HepG2 (cell line): ENCODE measurements around the gene ABCD2. TPM values are rescaled to one million over a fixed set of nuclear protein-coding genes. Genes with fewer than 3 reads are reported as not detected.

Experiments used
- ATAC-seq: fragments of 200-7000 bp; cut with Tn5 transposase; 3 replicates; pipeline ENCODE4 v1.9.1; 2020; ENCODE audit warnings: mild to moderate bottlenecking, moderate library complexity
- BruUV-seq: library from RNA; stranded (reverse); fragments of 400-500 nt; replicated peaks from 2 replicates; lab custom pipeline; 2021; lab: Mats Ljungman, UMichigan
- CTCF ChIA-PET: fragments of 300-600 bp; formaldehyde crosslinking; extraction: SDS; loops from one replicate; lab custom pipeline; 2021; ENCODE audit warnings: low total read pairs, inconsistent platforms, low intra/inter-chr PET ratio; lab: Yijun Ruan, JAX
- POLR2A ChIA-PET: fragments of 350-600 bp; sonication (Branson Sonifier 250); formaldehyde crosslinking; loops from one replicate; lab custom pipeline; 2020; ENCODE audit warnings: antibody characterized with exemption, inconsistent platforms; lab: Yijun Ruan, JAX
- DNase-seq: peaks from one replicate; pipeline ENCODE4 v3.0.0-alpha.2; 2015; ENCODE audit warnings: low spot score
- FAIRE-seq: peaks from 3 replicates; lab custom pipeline; 2011; peaks lifted over from hg19 to GRCh38; lab: Jason Lieb, UNC
- H2AFZ ChIP-seq: one replicate; pipeline ENCODE4 v1.6.1; 2011; ENCODE audit warnings: low read length, inconsistent platforms
- H3K27ac ChIP-seq: fragments of 300-600 bp; 3 replicates; pipeline ENCODE4 v1.8.0; 2011; ENCODE audit warnings: mixed run types, mild to moderate bottlenecking, mixed read lengths, low read length, inconsistent platforms; ENCODE audit not compliant: insufficient read depth; ENCODE audit errors: extremely low read length
- H3K27me3 ChIP-seq, 2 experiments: fragments of 200-600 bp in 1 of 2; 2 replicates in 1 of 2; 3 replicates in 1 of 2; pipeline versions ENCODE4 v1.6.0 to v1.8.0; 2011; ENCODE audit warnings: low read length in 2 of 2, mild to moderate bottlenecking in 2 of 2, moderate library complexity in 2 of 2, inconsistent platforms in 1 of 2; ENCODE audit not compliant: insufficient read depth in 2 of 2, control insufficient read depth in 1 of 2
- H3K36me3 ChIP-seq, 2 experiments: fragments of 200-600 bp in 1 of 2; replicated peaks in 1 of 2; 2 replicates in 1 of 2; 3 replicates in 1 of 2; pipeline versions ENCODE4 v1.5.1 to v1.8.0; 2011; ENCODE audit warnings: low read length in 2 of 2, inconsistent platforms in 1 of 2; ENCODE audit not compliant: insufficient read depth in 2 of 2, control insufficient read depth in 1 of 2
- H3K4me1 ChIP-seq: 2 replicates; pipeline ENCODE4 v1.5.1; 2012; ENCODE audit warnings: low read length, inconsistent platforms; ENCODE audit not compliant: insufficient read depth
- H3K4me2 ChIP-seq: 2 replicates; pipeline ENCODE4 v1.6.0; 2011; ENCODE audit warnings: low read depth, low read length, inconsistent platforms
- H3K4me3 ChIP-seq, 3 experiments: fragments of 200-600 bp in 1 of 3; sonication (generic), shearing (Covaris generic) in 1 of 3; replicated peaks in 1 of 3; 2 replicates each; pipeline ENCODE4 v1.5.1; 2011 to 2016; ENCODE audit warnings: low read length in 3 of 3, inconsistent platforms in 2 of 3, low read depth in 2 of 3, mild to moderate bottlenecking in 2 of 3, control low read depth in 1 of 3, mixed read lengths in 1 of 3; ENCODE audit not compliant: insufficient read depth in 1 of 3
- H3K79me2 ChIP-seq: one replicate; pipeline ENCODE4 v1.6.1; 2011; ENCODE audit warnings: low read length, inconsistent platforms; ENCODE audit not compliant: insufficient read depth
- H3K9ac ChIP-seq: 2 replicates; pipeline ENCODE4 v1.6.0; 2011; ENCODE audit warnings: mild to moderate bottlenecking, low read depth, low read length, inconsistent platforms; ENCODE audit not compliant: insufficient read depth
- H3K9me3 ChIP-seq: 2 replicates; pipeline ENCODE4 v1.5.1; 2012; ENCODE audit warnings: mild to moderate bottlenecking, low read length
- H4K20me1 ChIP-seq: 2 replicates; pipeline ENCODE4 v1.6.0; 2011; ENCODE audit warnings: inconsistent platforms, mild to moderate bottlenecking, low read length, moderate library complexity; ENCODE audit not compliant: insufficient read depth
- CEBPG ChIP-seq: IDR thresholded peaks from 2 replicates; pipeline ENCODE4 v1.6.1; 2016
- DR1 ChIP-seq: sonication (generic); formaldehyde crosslinking; IDR thresholded peaks from 2 replicates; pipeline ENCODE4 v1.8.0; 2021; ENCODE audit warnings: mild to moderate bottlenecking, missing genetic modification reagents, inconsistent platforms
- FOXC1 ChIP-seq: sonication (generic); formaldehyde crosslinking; IDR thresholded peaks from 2 replicates; pipeline ENCODE4 v1.8.0; 2022; ENCODE audit warnings: mild to moderate bottlenecking, missing genetic modification reagents, borderline replicate concordance
- GATA4 ChIP-seq: sonication (generic); IDR thresholded peaks from 2 replicates; pipeline ENCODE4 v1.6.1; 2016; ENCODE audit warnings: antibody characterized with exemption, low read depth, borderline replicate concordance
- NFRKB ChIP-seq: fragments of 450-650 bp; IDR thresholded peaks from 2 replicates; pipeline ENCODE4 v1.6.1; 2017
- NR3C1 ChIP-seq: sonication (generic); formaldehyde crosslinking; IDR thresholded peaks from 2 replicates; pipeline ENCODE4 v1.4.0; 2020; ENCODE audit warnings: missing genetic modification reagents
- SALL1 ChIP-seq: sonication (generic); formaldehyde crosslinking; IDR thresholded peaks from 2 replicates; pipeline ENCODE4 v1.8.0; 2022; ENCODE audit warnings: mild to moderate bottlenecking, missing genetic modification reagents
- SNRNP70 ChIP-seq: fragments of 200-400 bp; formaldehyde crosslinking; IDR thresholded peaks from 2 replicates; pipeline ENCODE4 v1.6.1; 2017; ENCODE audit warnings: mild to moderate bottlenecking, low read depth, low read length, moderate library complexity
- SOX6 ChIP-seq, 2 experiments: fragments of 450-650 bp in 1 of 2; sonication (generic) in 1 of 2; formaldehyde crosslinking in 1 of 2; IDR thresholded peaks; 2 replicates each; pipeline versions ENCODE4 v1.4.0 to v1.6.1; 2017 to 2020; ENCODE audit warnings: antibody characterized with exemption in 1 of 2, mild to moderate bottlenecking in 1 of 2, missing genetic modification reagents in 1 of 2
- SRSF1 ChIP-seq: fragments of 200-400 bp; formaldehyde crosslinking; optimal IDR thresholded peaks from 2 replicates; pipeline ENCODE3; 2017; ENCODE audit warnings: mild to moderate bottlenecking, low read depth, low read length, moderate library complexity
- ZNF749 ChIP-seq: sonication (generic); formaldehyde crosslinking; IDR thresholded peaks from 2 replicates; pipeline ENCODE4 v1.8.0; 2022; ENCODE audit warnings: mild to moderate bottlenecking, missing genetic modification reagents, moderate library complexity, borderline replicate concordance
- ZNF816 ChIP-seq: sonication (generic); formaldehyde crosslinking; IDR thresholded peaks from 2 replicates; pipeline ENCODE4 v1.8.0; 2022; ENCODE audit warnings: missing genetic modification reagents, mild to moderate bottlenecking, borderline replicate concordance
- ZSCAN20 ChIP-seq: sonication (generic); formaldehyde crosslinking; IDR thresholded peaks from 2 replicates; pipeline ENCODE4 v1.4.0; 2020; ENCODE audit warnings: missing genetic modification reagents, mild to moderate bottlenecking, borderline replicate concordance
- WGBS: methylation state at CpG from one replicate; pipeline ENCODE4 v1.1.6; 2017; ENCODE audit warnings: low lambda C conversion rate; 5-methylcytosine and 5-hydroxymethylcytosine counted together
- in situ Hi-C: cut with HindIII; loops from 2 replicates; pipeline ENCODE4 v1.10.0; 2017; ENCODE audit warnings: low pct_unique_long_range_greater_than_20kb; ENCODE audit not compliant: extremely low pct_ligation_motif_present
- intact Hi-C: fragments of 100-400 bp; cut with micrococcal nuclease; formaldehyde crosslinking; loops from one replicate; pipeline ENCODE4 v1.10.0; 2022; ENCODE audit not compliant: unreplicated experiment
- polyA plus RNA-seq, 8 experiments: library from polyadenylated mRNA; depleted of rRNA in 3 of 8; stranded (reverse) in 7 of 8; unstranded in 1 of 8; fragments of >200 nt; fragmentation: Illumina TruSeq in 4 of 8; extraction: Trizol in 4 of 8; gene quantifications; 2 replicates each; pipeline versions ENCODE4 v1.2.1 to v1.2.3, GENCODE V29; 2011 to 2016; ENCODE audit warnings: low read depth in 4 of 8, missing spikeins in 1 of 8, mixed read lengths in 1 of 8; ENCODE audit not compliant: insufficient read depth in 1 of 8
- total RNA-seq, 5 experiments: library from RNA; depleted of rRNA; stranded (reverse); fragments of >200 nt; fragmentation: Illumina TruSeq; extraction: Trizol; gene quantifications; 2 replicates each; pipeline ENCODE4 v1.2.3, GENCODE V29; 2016; ENCODE audit warnings: low read depth in 1 of 5
- TF ChIP-seq, protein P1 (sequence below): sonication (generic); formaldehyde crosslinking; IDR thresholded peaks from 2 replicates; pipeline ENCODE4 v1.4.0; 2020; ENCODE audit warnings: mild to moderate bottlenecking, missing genetic modification reagents
- TF ChIP-seq, protein P2 (sequence below): sonication (generic); formaldehyde crosslinking; IDR thresholded peaks from 2 replicates; pipeline ENCODE4 v1.4.0; 2020; ENCODE audit warnings: missing genetic modification reagents

ABCD2 gene
- total and polyA plus RNA-seq, 2 of the 13 experiments (the other 11 are each of a cell fraction or from before 2014, with no cell fraction given) = not detected

DNA sequence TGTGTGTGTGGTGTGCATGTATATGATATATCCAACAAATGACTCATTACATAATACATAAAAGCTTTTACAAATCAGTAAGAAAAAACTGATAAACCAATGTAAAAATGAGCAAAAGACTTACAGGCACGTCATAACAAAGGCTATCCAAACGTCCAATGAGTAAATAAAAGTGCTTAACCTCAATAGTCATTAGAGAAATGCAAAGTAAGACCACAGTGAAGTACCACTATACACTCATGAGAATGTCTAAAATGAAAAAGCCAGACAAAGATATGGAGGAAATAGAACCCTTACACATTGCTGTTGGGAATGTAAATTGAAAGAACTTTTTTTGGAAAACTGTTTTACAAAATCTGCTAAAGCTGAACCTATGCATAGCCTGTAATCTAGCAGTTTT lies 7.8 kb downstream of the ABCD2 start:
- H3K27me3 ChIP-seq = no peaks in the 10 kb centered on the region; a peak in 1 of 5 replicates
- H3K9ac ChIP-seq = no peak overlapping the region
- no peak overlapping the region for H2AFZ ChIP-seq
- no peak overlapping the region for H3K4me3 ChIP-seq
- in situ Hi-C loops = no loop called here
- ATAC-seq = no peak
- BruUV-seq = no TSS peak
- H3K27ac ChIP-seq = no peak overlapping the region
- WGBS = 0% methylated on average over 2 of the region's 2 CpGs
- no peak for TF ChIP-seq FOXC1 (CRISPR knock-in tag)
- TF ChIP-seq DR1 (CRISPR knock-in tag) = no peak
- no peak for TF ChIP-seq SALL1
- TF ChIP-seq SRSF1 = no peak
- TF ChIP-seq ZSCAN20 (CRISPR knock-in tag) = no peak
- TF ChIP-seq NFRKB = no peak
- TF ChIP-seq ZNF749 (CRISPR knock-in tag) = no peak
- TF ChIP-seq, all 625 proteins: peak for 0
- no peaks in the 10 kb centered on the region for H3K79me2 ChIP-seq
- H3K36me3 ChIP-seq = no peaks in the 10 kb centered on the region
- no peak for FAIRE-seq
- no peaks in the 10 kb centered on the region for H3K9me3 ChIP-seq
- H3K4me2 ChIP-seq = no peak overlapping the region
- no peak for DNase-seq
- POLR2A ChIA-PET = no interaction called here
- CTCF ChIA-PET = no interaction called here
- no peaks in the 10 kb centered on the region for H3K4me1 ChIP-seq
- H4K20me1 ChIP-seq = no peaks in the 10 kb centered on the region
- intact Hi-C loops = no loop called here

DNA sequence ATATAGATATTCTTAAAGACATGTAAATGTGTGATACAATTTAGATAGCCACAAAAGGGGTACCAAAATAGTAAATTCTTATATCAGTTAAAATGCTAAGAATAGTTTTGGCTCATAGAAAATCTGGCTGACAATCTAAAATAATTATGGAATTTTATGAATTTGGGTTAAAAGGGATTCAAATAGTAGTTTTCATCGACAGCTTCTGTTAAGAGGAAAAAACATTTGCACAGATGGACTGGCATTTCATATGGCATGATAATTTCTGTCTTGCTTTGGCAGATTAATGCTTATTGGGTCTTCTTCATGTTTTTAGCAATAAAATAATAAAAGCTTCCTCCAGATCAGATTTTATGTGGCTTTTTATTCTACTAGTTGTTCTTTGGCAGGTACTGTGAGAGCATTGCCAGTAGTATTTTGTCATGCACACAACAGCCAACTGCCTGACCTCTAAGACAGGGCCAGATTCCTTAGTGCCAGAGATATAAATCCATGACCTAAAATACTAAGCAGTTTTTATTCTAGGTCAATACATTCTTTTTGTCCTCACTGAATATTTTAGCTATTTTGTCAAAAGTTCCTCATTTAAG lies 9.1 kb downstream of the ABCD2 start:
- ChIA-PET CTCF (no interaction called here), POLR2A (no interaction called here)
- ATAC-seq = no peak
- no peak overlapping the region for H3K9ac ChIP-seq
- H3K79me2 ChIP-seq = no peaks in the 10 kb centered on the region
- H3K27ac ChIP-seq = no peak overlapping the region
- H3K4me1 ChIP-seq = no peaks in the 10 kb centered on the region
- WGBS = 0% methylated on average over 1 of the region's 1 CpG
- H4K20me1 ChIP-seq = no peaks in the 10 kb centered on the region
- BruUV-seq = no TSS peak
- no peaks in the 10 kb centered on the region for H3K9me3 ChIP-seq
- H3K4me3 ChIP-seq = no peak overlapping the region
- H3K4me2 ChIP-seq = no peak overlapping the region
- intact Hi-C loops (no loop called here), in situ Hi-C loops (no loop called here)
- no peak overlapping the region for H2AFZ ChIP-seq
- DNase-seq = no peak
- no peak for FAIRE-seq
- no peaks in the 10 kb centered on the region for H3K36me3 ChIP-seq
- no peaks in the 10 kb centered on the region; a peak in 1 of 5 replicates for H3K27me3 ChIP-seq
- TF ChIP-seq, protein P1, sequence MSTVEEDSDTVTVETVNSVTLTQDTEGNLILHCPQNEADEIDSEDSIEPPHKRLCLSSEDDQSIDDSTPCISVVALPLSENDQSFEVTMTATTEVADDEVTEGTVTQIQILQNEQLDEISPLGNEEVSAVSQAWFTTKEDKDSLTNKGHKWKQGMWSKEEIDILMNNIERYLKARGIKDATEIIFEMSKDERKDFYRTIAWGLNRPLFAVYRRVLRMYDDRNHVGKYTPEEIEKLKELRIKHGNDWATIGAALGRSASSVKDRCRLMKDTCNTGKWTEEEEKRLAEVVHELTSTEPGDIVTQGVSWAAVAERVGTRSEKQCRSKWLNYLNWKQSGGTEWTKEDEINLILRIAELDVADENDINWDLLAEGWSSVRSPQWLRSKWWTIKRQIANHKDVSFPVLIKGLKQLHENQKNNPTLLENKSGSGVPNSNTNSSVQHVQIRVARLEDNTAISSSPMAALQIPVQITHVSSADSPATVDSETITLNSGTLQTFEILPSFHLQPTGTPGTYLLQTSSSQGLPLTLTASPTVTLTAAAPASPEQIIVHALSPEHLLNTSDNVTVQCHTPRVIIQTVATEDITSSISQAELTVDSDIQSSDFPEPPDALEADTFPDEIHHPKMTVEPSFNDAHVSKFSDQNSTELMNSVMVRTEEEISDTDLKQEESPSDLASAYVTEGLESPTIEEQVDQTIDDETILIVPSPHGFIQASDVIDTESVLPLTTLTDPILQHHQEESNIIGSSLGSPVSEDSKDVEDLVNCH (CRISPR knock-in tag) = no peak
- no peak for TF ChIP-seq SOX6 (IDR thresholded peaks at IDR 0.05)
- TF ChIP-seq SOX6 (CRISPR knock-in tag; IDR thresholded peaks at IDR 0.05) = no peak
- TF ChIP-seq, protein P2, sequence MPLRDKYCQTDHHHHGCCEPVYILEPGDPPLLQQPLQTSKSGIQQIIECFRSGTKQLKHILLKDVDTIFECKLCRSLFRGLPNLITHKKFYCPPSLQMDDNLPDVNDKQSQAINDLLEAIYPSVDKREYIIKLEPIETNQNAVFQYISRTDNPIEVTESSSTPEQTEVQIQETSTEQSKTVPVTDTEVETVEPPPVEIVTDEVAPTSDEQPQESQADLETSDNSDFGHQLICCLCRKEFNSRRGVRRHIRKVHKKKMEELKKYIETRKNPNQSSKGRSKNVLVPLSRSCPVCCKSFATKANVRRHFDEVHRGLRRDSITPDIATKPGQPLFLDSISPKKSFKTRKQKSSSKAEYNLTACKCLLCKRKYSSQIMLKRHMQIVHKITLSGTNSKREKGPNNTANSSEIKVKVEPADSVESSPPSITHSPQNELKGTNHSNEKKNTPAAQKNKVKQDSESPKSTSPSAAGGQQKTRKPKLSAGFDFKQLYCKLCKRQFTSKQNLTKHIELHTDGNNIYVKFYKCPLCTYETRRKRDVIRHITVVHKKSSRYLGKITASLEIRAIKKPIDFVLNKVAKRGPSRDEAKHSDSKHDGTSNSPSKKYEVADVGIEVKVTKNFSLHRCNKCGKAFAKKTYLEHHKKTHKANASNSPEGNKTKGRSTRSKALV = no peak
- TF ChIP-seq CEBPG = no peak
- TF ChIP-seq ZNF816 (CRISPR knock-in tag) = no peak
- no peak for TF ChIP-seq GATA4
- TF ChIP-seq SNRNP70 = no peak
- TF ChIP-seq NR3C1 (CRISPR knock-in tag) = no peak
